Jurkat, Clone E6-1 (cell line): ENCODE measurements around the gene STX8.
A peak's percentile ranks its signal among the peaks of the same experiment; 100 is the strongest.

ENCODE experiments used
- DNase-seq: peaks from one replicate; pipeline ENCODE4 v3.0.0-alpha.2; 2011; ENCODE audit warnings: low read depth, low spot score
- H3K4me3 ChIP-seq: 2 replicates; pipeline ENCODE4 v1.5.1; 2011; ENCODE audit warnings: mild to moderate bottlenecking, low read length, control low read depth, moderate library complexity

Gene STX8

DNA sequence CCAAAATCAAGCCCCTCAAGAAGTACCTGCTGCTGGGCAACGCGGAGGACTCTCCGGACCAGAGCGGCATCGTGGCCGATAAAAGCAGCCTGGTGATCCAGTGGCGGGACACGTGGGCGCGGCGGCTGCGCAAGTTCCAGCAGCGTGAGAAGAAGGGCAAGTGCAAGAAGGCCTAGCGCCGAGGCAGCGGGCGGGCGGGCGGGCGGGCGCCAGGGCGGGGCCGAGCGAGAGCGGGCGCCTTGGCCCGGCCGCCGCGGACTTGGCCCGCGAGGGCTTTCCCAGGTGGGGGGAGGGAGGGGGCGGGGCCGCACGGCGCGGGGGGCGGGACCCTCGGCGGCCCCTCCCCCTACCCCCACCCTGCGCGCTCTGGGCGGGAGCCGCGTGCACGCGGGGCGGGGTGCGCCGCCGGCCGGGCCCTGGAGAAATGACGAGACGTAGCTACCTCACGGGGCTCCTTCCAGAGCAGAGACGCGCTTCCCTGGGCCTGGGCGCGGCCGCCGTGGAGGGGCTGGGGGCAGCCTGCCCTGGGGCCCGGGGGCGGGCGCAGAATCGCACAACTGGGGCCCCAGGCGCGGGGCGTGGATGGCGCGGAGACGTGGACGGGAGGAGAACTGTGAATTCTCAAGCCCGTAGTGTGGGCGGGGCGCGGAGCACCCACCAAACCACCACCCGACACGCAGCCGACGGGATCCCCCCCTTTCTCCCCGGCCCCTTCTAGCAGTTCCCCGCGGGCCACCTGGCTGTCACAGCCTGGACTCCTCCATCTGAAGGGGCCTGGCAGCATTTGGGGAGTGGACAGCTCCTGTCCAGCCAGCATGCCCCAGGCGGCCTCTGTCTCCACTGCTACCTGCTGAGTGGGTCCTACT lies 335.6 kb downstream of the STX8 start:
- DNase-seq: no peak

DNA sequence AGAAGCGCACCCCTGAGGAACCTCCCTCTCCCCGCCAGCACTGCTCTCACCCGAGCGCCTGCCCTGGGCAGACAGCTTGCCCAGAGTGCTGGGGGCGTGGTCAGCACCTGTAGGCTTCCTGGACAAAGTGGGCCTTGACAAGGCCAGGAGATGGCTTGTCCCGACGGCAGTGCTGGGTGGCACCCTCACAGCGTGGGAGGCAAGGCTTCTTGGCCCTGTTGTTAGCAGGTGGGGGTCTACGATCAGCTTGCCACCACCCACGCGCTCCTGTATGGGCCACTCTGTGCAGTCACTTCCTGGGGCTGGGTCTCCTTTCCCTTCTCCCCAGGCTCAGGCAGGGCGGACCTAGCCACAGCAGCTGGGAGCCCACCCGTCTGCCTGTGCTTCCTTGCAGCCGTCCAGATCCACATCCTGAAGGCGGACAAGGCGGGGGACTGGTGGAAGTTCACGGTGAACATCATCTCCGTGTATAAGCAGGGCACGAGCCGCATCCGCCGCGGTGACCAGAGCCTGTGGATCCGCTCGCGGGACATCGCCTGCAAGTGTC lies 336.3 kb downstream of the STX8 start:
- H3K4me3 ChIP-seq: no peak overlapping the region
- no peak for DNase-seq

More for the DNA sequence above, 335.6 kb downstream of the STX8 start:
- H3K4me3 ChIP-seq: peak overlapping the region; percentile 35

GRCh38 chr17:9238340-9239245 lies 337.0 kb downstream of the STX8 start:
- no peak overlapping the region for H3K4me3 ChIP-seq
- DNase-seq: no peak

- no peak overlapping the region for H3K4me3 ChIP-seq
- no peak for DNase-seq
Observed at GRCh38 chr17:9237661-9238301, 337.8 kb downstream of the STX8 start.

DNA sequence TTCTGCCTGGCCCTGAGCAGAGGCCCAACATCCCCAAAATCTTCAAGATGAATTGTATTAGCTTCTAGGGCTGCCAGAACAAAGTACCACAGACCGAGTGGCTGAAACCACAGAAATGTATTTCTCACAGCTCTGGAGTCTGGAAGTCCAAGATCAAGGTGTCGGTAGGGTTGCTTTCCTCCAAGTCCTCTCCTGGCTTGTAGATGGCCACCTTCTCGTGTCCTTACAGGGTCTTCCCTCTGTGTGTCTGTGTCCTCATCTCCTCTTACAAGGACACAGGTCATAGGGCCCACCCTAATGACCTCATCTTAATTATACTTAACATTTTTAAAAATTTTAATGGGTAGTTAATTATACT lies 338.6 kb downstream of the STX8 start:
- DNase-seq: no peak

GRCh38 chr17:9236286-9237052 lies 339.2 kb downstream of the STX8 start:
- H3K4me3 ChIP-seq: no peak overlapping the region
- no peak for DNase-seq

More for the DNA sequence above, 338.6 kb downstream of the STX8 start:
- no peak overlapping the region for H3K4me3 ChIP-seq

DNA sequence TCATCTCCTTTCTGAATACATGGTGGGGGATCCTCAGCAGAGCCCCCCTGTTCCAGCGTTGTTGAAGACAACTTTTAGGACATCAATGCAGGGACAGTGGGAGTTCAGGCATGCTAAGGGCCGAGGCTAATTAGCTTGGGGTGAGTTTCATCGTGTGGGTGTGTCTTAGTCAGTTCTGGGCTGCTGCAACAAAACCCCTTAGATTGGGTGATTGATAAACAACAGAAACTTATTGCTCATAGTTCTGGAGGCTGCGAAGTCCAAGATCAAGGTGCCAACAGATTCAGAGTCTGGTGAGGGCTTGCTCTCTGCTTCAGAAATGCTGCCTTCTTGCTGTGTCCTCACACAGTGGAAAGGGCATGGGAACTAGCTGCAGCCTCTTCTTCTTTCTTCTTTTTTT lies 340.3 kb downstream of the STX8 start:
- DNase-seq: no peak
- no peak overlapping the region for H3K4me3 ChIP-seq

DNA sequence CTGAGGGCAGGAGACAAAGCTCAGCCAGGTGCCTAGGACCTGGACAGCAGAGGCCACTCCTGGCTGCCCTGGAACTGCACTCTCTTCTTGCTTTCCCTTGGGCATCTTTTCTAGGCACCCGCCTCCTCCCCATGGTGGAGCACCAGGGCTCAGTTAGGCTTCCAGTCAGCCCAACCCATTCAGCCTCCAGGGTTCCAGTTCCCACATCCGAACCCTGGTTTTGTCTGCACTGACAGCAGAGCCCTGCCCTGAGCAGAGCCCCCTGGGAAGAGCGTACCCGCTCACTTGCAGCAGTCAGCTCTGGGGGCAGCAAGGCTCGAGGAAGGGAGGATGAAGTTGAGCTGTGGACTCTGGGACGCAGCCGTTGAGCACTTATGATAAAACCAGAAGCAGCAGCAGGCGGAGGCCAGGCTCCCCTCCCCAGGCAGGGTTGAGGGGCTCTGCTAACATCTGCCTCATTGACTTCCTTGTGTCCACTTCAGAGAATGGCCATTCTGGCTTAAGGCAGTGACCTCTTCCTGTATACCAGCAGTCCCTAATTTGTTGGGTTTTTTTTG lies 341.2 kb downstream of the STX8 start:
- H3K4me3 ChIP-seq: no peak overlapping the region
- no peak for DNase-seq

GRCh38 chr17:9233761-9234160 lies 341.9 kb downstream of the STX8 start:
- H3K4me3 ChIP-seq: no peak overlapping the region
- no peak for DNase-seq

- H3K4me3 ChIP-seq: no peak overlapping the region
- DNase-seq: no peak
Observed at GRCh38 chr17:9233271-9233599, 342.4 kb downstream of the STX8 start.

DNA sequence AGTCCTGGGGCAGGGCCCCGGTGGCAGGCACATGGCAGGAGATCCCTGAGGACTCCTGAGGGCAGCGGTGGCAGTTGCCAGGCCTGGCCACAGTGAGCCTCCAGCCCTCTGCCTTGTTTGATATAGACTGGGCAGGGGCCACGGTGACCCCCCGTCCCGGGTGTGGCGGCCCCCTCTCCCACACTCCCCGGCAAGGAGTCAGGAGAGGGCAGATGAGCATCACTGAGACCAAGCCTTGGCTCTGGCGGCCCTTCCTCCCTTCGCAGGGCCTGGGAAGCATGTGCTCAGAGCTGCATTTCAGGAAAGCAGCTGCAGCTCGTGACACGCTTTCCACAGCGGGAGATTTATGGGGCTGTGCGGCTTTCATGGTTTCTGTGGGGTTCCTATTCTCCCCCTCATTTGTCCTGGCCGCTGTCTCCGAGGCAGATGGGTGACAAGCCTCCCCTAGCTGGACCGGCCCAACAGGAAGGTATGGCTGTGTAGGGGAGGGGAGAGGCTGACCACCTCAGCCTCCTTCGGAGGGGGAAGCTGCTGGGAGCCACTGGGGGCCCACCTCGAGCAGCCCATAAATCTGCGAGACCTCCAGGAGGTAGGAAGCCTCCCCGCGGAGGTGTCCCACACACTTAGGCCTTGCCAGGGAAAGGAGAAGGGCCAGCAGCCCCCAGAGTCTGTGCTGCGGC lies 342.9 kb downstream of the STX8 start:
- no peak for DNase-seq
- no peak overlapping the region for H3K4me3 ChIP-seq

- no peak for DNase-seq
- no peak overlapping the region for H3K4me3 ChIP-seq
Observed at GRCh38 chr17:9232155-9232475, 343.5 kb downstream of the STX8 start.

- H3K4me3 ChIP-seq: no peak overlapping the region
- no peak for DNase-seq
Observed at GRCh38 chr17:9231449-9232154, 344.0 kb downstream of the STX8 start.

DNA sequence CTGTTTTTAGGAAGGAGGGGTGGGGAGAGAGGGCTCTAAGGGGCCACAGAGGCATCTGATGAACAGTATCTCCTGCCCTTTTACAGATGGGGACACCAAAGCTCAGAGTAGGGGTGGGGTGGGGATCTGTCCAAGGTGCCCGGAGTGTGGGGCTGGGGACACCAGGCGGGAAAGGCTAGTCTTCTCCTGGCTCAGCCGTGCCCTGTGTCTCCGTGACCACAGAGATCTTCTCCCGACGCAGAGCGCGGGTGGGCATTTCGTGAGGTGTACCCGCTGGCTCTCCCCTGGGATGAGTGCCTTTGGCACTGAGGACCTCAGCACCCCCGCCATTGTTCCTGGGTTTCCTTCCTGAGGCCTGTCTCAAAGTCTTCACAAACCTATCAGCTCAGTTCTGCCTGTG lies 344.8 kb downstream of the STX8 start:
- DNase-seq: no peak
- H3K4me3 ChIP-seq: no peak overlapping the region

- DNase-seq: no peak
- no peak overlapping the region for H3K4me3 ChIP-seq
Observed at GRCh38 chr17:9230346-9230745, 345.3 kb downstream of the STX8 start.

GRCh38 chr17:9229826-9230201 lies 345.8 kb downstream of the STX8 start:
- H3K4me3 ChIP-seq: no peak overlapping the region
- DNase-seq: no peak

DNA sequence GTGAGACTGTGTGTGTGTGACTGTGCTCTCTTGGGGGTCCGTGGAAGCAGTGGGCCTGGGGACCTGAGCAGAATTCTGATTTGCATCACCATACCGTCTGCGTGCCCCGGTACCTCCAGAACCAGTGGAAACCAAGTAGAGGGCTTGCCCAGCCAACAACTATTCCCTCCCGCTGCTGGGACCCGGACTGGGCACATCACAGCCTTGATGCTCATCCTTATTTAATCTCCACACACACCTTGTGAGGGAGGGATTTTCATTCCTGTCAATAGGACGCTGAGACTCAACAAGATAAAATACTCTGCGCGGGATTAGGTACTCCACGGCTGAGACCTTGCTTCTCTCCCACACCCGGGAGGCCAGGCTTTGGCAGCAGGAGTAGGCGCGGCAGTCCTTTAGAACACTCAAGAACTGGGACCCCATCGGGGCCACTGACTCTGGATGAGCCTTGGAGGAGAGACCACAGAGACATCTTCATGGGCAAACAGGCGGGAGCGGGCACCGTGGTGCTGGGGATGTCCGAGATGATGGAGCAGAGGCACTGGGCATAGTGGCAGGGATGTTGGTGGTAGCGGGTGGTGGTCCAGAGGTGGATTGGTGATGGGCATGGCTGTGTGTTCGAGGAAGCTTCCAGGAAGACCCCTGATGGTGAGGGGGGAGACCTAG lies 346.3 kb downstream of the STX8 start:
- no peak for DNase-seq
- H3K4me3 ChIP-seq: no peak overlapping the region
